Endothelial cell of umbilical vein (primary cell): Measurements from ENCODE around the gene ATP9B. TPM values are rescaled to one million over a fixed set of nuclear protein-coding genes. Genes with fewer than 3 reads are reported as not detected.

Source experiments
- BruUV-seq: library from RNA; stranded (reverse); fragments of 400-500 nt; replicated peaks from 2 replicates; lab custom pipeline; 2021; lab: Mats Ljungman, UMichigan
- CTCF ChIA-PET: fragments of 300-600, 350-600 bp; sonication (Branson Sonifier 250); formaldehyde crosslinking; loops from one replicate; lab custom pipeline; 2021; ENCODE audit warnings: antibody characterized with exemption, inconsistent platforms; lab: Charles Lee
- POLR2A ChIA-PET: fragments of 300-600, 350-600 bp; sonication (Branson Sonifier 250); formaldehyde crosslinking; loops from one replicate; lab custom pipeline; 2021; ENCODE audit warnings: antibody characterized with exemption, inconsistent platforms; lab: Charles Lee
- DNase-seq: peaks from one replicate; pipeline ENCODE4 v3.0.0-alpha.2; 2011; ENCODE audit warnings: low read depth, low spot score
- FAIRE-seq: peaks from 2 replicates; lab custom pipeline; 2011; peaks lifted over from hg19 to GRCh38; lab: Jason Lieb, UNC
- H2AFZ ChIP-seq: 2 replicates; pipeline ENCODE4 v1.6.0; 2012; ENCODE audit warnings: low read depth, low read length, control low read depth, inconsistent platforms
- H3K27ac ChIP-seq: 2 replicates; pipeline ENCODE4 v1.5.1; 2011; ENCODE audit warnings: low read depth, mild to moderate bottlenecking, control low read depth, low read length, moderate library complexity; ENCODE audit not compliant: insufficient read depth
- H3K27me3 ChIP-seq, 2 experiments: 2 replicates each; pipeline versions ENCODE4 v1.6.0 to v1.6.1; 2011; ENCODE audit warnings: low read length in 2 of 2, mixed read lengths in 1 of 2; ENCODE audit not compliant: control insufficient read depth in 2 of 2, insufficient read depth in 2 of 2
- H3K36me3 ChIP-seq, 2 experiments: 2 replicates in 1 of 2; 3 replicates in 1 of 2; pipeline ENCODE4 v1.5.1; 2011; ENCODE audit warnings: low read length in 2 of 2, mild to moderate bottlenecking in 1 of 2, moderate library complexity in 1 of 2; ENCODE audit not compliant: control insufficient read depth in 2 of 2, insufficient read depth in 2 of 2; ENCODE audit errors: extremely low read depth in 1 of 2
- H3K4me1 ChIP-seq: 3 replicates; pipeline ENCODE4 v1.5.1; 2011; ENCODE audit warnings: mild to moderate bottlenecking, low read length; ENCODE audit not compliant: control insufficient read depth, insufficient read depth; ENCODE audit errors: extremely low read depth
- H3K4me2 ChIP-seq: 2 replicates; pipeline ENCODE4 v1.6.1; 2011; ENCODE audit warnings: low read length, control low read depth, mixed read lengths; ENCODE audit not compliant: insufficient read depth
- H3K4me3 ChIP-seq, 3 experiments: fragments of 200-600 bp in 1 of 3; sonication (generic), shearing (Covaris generic) in 1 of 3; replicated peaks in 1 of 3; 2 replicates each; pipeline ENCODE4 v1.5.1; 2011 to 2016; ENCODE audit warnings: control low read depth in 3 of 3, low read length in 3 of 3, mild to moderate bottlenecking in 2 of 3, inconsistent platforms in 1 of 3, low read depth in 1 of 3, moderate library complexity in 1 of 3; ENCODE audit not compliant: insufficient read depth in 1 of 3
- H3K79me2 ChIP-seq: 2 replicates; pipeline ENCODE4 v1.6.0; 2012; ENCODE audit warnings: low read length, inconsistent platforms; ENCODE audit not compliant: control insufficient read depth, insufficient read depth
- H3K9ac ChIP-seq: replicated peaks from 2 replicates; pipeline ENCODE3; 2011; ENCODE audit warnings: low read length, control low read depth; ENCODE audit not compliant: insufficient read depth; ENCODE audit errors: extremely low read depth
- H3K9me1 ChIP-seq: replicated peaks from 3 replicates; pipeline ENCODE4 v1.6.0; 2011; ENCODE audit warnings: mild to moderate bottlenecking, low read length; ENCODE audit not compliant: control insufficient read depth, insufficient read depth; ENCODE audit errors: extremely low read depth
- H3K9me3 ChIP-seq: replicated peaks from 2 replicates; pipeline ENCODE4 v1.5.1; 2012; ENCODE audit warnings: low read length, inconsistent platforms; ENCODE audit not compliant: control insufficient read depth, insufficient read depth
- H4K20me1 ChIP-seq: replicated peaks from 2 replicates; pipeline ENCODE3; 2011; ENCODE audit warnings: mild to moderate bottlenecking, low read length; ENCODE audit not compliant: control insufficient read depth, insufficient read depth; ENCODE audit errors: extremely low read depth
- CTCF ChIP-seq, 2 donors: IDR thresholded peaks; 1 replicate in 1 of 2; 2 replicates in 1 of 2; pipeline ENCODE4 v1.5.1; 2011; ENCODE audit warnings: low read length in 2 of 2, mild to moderate bottlenecking in 2 of 2, moderate library complexity in 2 of 2, control low read depth in 1 of 2, inconsistent platforms in 1 of 2, low read depth in 1 of 2; ENCODE audit not compliant: insufficient read depth in 1 of 2; ENCODE audit errors: extremely low read depth in 1 of 2
- EZH2 ChIP-seq: IDR thresholded peaks from 2 replicates; pipeline ENCODE4 v1.6.1; 2012; ENCODE audit warnings: borderline replicate concordance, low read depth, mild to moderate bottlenecking, moderate library complexity, low read length, inconsistent platforms; ENCODE audit not compliant: severe bottlenecking
- FOS ChIP-seq: IDR thresholded peaks from 2 replicates; pipeline ENCODE4 v1.6.1; 2011; ENCODE audit warnings: mild to moderate bottlenecking, low read length, moderate library complexity, borderline replicate concordance; ENCODE audit not compliant: insufficient read depth
- GATA2 ChIP-seq: IDR thresholded peaks from 2 replicates; pipeline ENCODE4 v1.7.0; 2011; ENCODE audit warnings: low read depth, mild to moderate bottlenecking, moderate library complexity, mixed read lengths, low read length; ENCODE audit not compliant: insufficient read length, insufficient read depth
- JUN ChIP-seq: IDR thresholded peaks from 2 replicates; pipeline ENCODE4 v1.6.1; 2011; ENCODE audit warnings: borderline replicate concordance, low read depth; ENCODE audit not compliant: insufficient read length, insufficient read depth
- MAX ChIP-seq: IDR thresholded peaks from 2 replicates; pipeline ENCODE4 v1.6.1; 2011; ENCODE audit not compliant: insufficient read depth, insufficient read length
- MYC ChIP-seq: IDR thresholded peaks from one replicate; pipeline ENCODE4 v1.6.1; 2011; ENCODE audit warnings: mild to moderate bottlenecking, low read depth, low read length
- POLR2A ChIP-seq: IDR thresholded peaks from 2 replicates; pipeline ENCODE4 v1.6.1; 2012; ENCODE audit warnings: low read depth, mild to moderate bottlenecking, control low read depth, low read length
- POLR2AphosphoS5 ChIP-seq: IDR thresholded peaks from 2 replicates; pipeline ENCODE4 v1.6.1; 2012; ENCODE audit warnings: low read depth, mild to moderate bottlenecking, control low read depth, low read length, moderate library complexity; ENCODE audit not compliant: insufficient read depth
- dilution Hi-C: fragments of 300-500 bp; cut with MboI; formaldehyde crosslinking; loops from one replicate; pipeline ENCODE4 v1.15.0; 2019; ENCODE audit warnings: low sequenced_read_pairs; ENCODE audit not compliant: extremely low pct_ligation_motif_present
- intact Hi-C: fragments of 100-400 bp; cut with micrococcal nuclease; formaldehyde crosslinking; loops from one replicate; pipeline ENCODE4 v1.10.0; 2022
- polyA plus RNA-seq, 4 experiments: library from polyadenylated mRNA; depleted of rRNA in 3 of 4; stranded (reverse) in 3 of 4; unstranded in 1 of 4; fragments of >200 nt; gene quantifications; 2 replicates each; pipeline versions ENCODE4 v1.2.1 to v1.2.3, GENCODE V29; 2011 to 2012; ENCODE audit warnings: missing spikeins in 1 of 4
- total RNA-seq: library from RNA; stranded (reverse); gene quantifications from 2 replicates; pipeline ENCODE4 v1.2.3, GENCODE V29; 2021

The ATP9B gene
- total and polyA plus RNA-seq, 2 donors (not counting 3 experiments of a cell fraction or from before 2014, with no cell fraction given) = 14.6 to 18.2 TPM

- Histone ChIP-seq H3K4me2 (no peak overlapping the region), H3K27ac (no peak overlapping the region), H3K4me3 (no peak overlapping the region), H3K27me3 (no peaks in the 10 kb centered on the region), H2AFZ (no peak overlapping the region), H3K4me1 (peaks cover 5% of the 10 kb centered on the region), H3K79me2 (no peaks in the 10 kb centered on the region), H3K9ac (no peak overlapping the region), H3K9me1 (no peaks in the 10 kb centered on the region), H3K9me3 (no peaks in the 10 kb centered on the region), H3K36me3 (peaks cover 0 to 4% of the 10 kb centered on the region in 2 experiments), H4K20me1 (no peaks in the 10 kb centered on the region)
- DNase-seq (peak; percentile 39), FAIRE-seq (no peak)
- no TSS peak for BruUV-seq
- POLR2A ChIA-PET = no interaction called here
- dilution Hi-C loops (no loop called here), intact Hi-C loops (loop anchor here (5.0 kb wide), 1 partner anchor 50 kb away; the partner anchor contains the start of gene ATP9B)
- CTCF ChIA-PET = no interaction called here
- no peak for TF ChIP-seq GATA2
- no peak for TF ChIP-seq MYC
- TF ChIP-seq EZH2 = no peak
- no peak for TF ChIP-seq JUN
- no peak for TF ChIP-seq CTCF (IDR thresholded peaks at IDR 0.05; ENCODE audit: extremely low read depth in 1 of 2, insufficient read depth in 1 of 2, low read depth in 1 of 2, low read length in 2 of 2)
- no peak for TF ChIP-seq FOS
- TF ChIP-seq POLR2AphosphoS5 = no peak
- TF ChIP-seq POLR2A = no peak
- TF ChIP-seq MAX = no peak
These were observed 48.6 kb downstream of the ATP9B start for GRCh38 chr18:79117788-79118187.
